IMR-90 (cell line): ENCODE results near the gene NGEF. TPM values are rescaled to one million over a fixed set of nuclear protein-coding genes. Genes with fewer than 3 reads are reported as not detected.

Source experiments
- ATAC-seq: fragments of 200-7000 bp; cut with Tn5 transposase; 2 replicates; pipeline ENCODE4 v1.9.1; 2020; ENCODE audit warnings: low read depth, mild to moderate bottlenecking, moderate library complexity
- BruUV-seq: library from RNA; stranded (reverse); fragments of 400-500 nt; replicated peaks from 2 replicates; lab custom pipeline; 2021; lab: Mats Ljungman, UMichigan
- CTCF ChIA-PET: fragments of 300-600 bp; formaldehyde crosslinking; extraction: SDS; loops from one replicate; lab custom pipeline; 2021; ENCODE audit warnings: antibody characterized with exemption; lab: Yijun Ruan, JAX
- POLR2A ChIA-PET: fragments of 300-600 bp; sonication (Branson Sonifier 250); formaldehyde crosslinking; loops from one replicate; lab custom pipeline; 2022; ENCODE audit warnings: antibody characterized with exemption; ENCODE audit not compliant: unreplicated experiment; lab: Charles Lee
- DNase-seq: peaks from one replicate; pipeline ENCODE4 v3.0.0; 2013
- H2AFZ ChIP-seq: replicated peaks from 2 replicates; pipeline ENCODE3; 2013; ENCODE audit warnings: low read length, mild to moderate bottlenecking; ENCODE audit not compliant: poor library complexity
- H2AK5ac ChIP-seq: 2 replicates; pipeline ENCODE4 v1.6.1; 2013; ENCODE audit warnings: low read depth, low read length, inconsistent platforms
- H2AK9ac ChIP-seq: replicated peaks from 2 replicates; pipeline ENCODE3; 2013; ENCODE audit warnings: mild to moderate bottlenecking, low read depth, low read length, moderate library complexity; ENCODE audit not compliant: poor library complexity
- H2BK120ac ChIP-seq: 2 replicates; pipeline ENCODE4 v1.6.1; 2013; ENCODE audit warnings: low read depth, low read length, inconsistent platforms
- H2BK15ac ChIP-seq: 3 replicates; pipeline ENCODE4 v1.6.1; 2013; ENCODE audit warnings: low read depth, low read length, inconsistent platforms
- H2BK20ac ChIP-seq: 2 replicates; pipeline ENCODE4 v1.6.1; 2013; ENCODE audit warnings: low read depth, mild to moderate bottlenecking, inconsistent platforms, low read length, moderate library complexity
- H2BK5ac ChIP-seq: 2 replicates; pipeline ENCODE4 v1.6.1; 2013; ENCODE audit warnings: mild to moderate bottlenecking, low read depth, low read length, inconsistent platforms; ENCODE audit not compliant: poor library complexity, severe bottlenecking
- H3K14ac ChIP-seq: replicated peaks from 2 replicates; pipeline ENCODE4 v1.6.1; 2013; ENCODE audit warnings: low read depth, low read length, inconsistent platforms
- H3K18ac ChIP-seq: 2 replicates; pipeline ENCODE4 v1.6.1; 2013; ENCODE audit warnings: low read depth, low read length, control low read depth
- H3K23ac ChIP-seq: 2 replicates; pipeline ENCODE4 v1.6.1; 2013; ENCODE audit warnings: low read depth, low read length, inconsistent platforms
- H3K27ac ChIP-seq: 2 replicates; pipeline ENCODE4 v1.5.1; 2013; ENCODE audit warnings: mild to moderate bottlenecking, control low read depth, low read length; ENCODE audit not compliant: insufficient read depth
- H3K27me3 ChIP-seq: 2 replicates; pipeline ENCODE4 v1.6.1; 2013; ENCODE audit warnings: low read length; ENCODE audit not compliant: control insufficient read depth, insufficient read depth
- H3K36me3 ChIP-seq: 2 replicates; pipeline ENCODE4 v1.6.1; 2013; ENCODE audit warnings: low read length, mixed read lengths; ENCODE audit not compliant: control insufficient read depth, insufficient read depth
- H3K4ac ChIP-seq: 2 replicates; pipeline ENCODE4 v1.6.1; 2013; ENCODE audit warnings: low read depth, low read length, inconsistent platforms
- H3K4me1 ChIP-seq: 2 replicates; pipeline ENCODE4 v1.6.1; 2013; ENCODE audit warnings: low read length, mixed read lengths; ENCODE audit not compliant: control insufficient read depth, insufficient read depth
- H3K4me2 ChIP-seq: 2 replicates; pipeline ENCODE4 v1.6.1; 2013; ENCODE audit warnings: low read depth, mild to moderate bottlenecking, control low read depth, low read length, moderate library complexity
- H3K4me3 ChIP-seq: 2 replicates; pipeline ENCODE4 v1.5.1; 2013; ENCODE audit warnings: low read depth, mild to moderate bottlenecking, control low read depth, low read length, moderate library complexity; ENCODE audit not compliant: insufficient read depth
- H3K56ac ChIP-seq: 2 replicates; pipeline ENCODE4 v1.6.1; 2013; ENCODE audit warnings: low read length, inconsistent platforms; ENCODE audit not compliant: insufficient read depth; ENCODE audit errors: extremely low read depth
- H3K79me1 ChIP-seq, 2 experiments: 2 replicates each; pipeline ENCODE4 v1.6.1; 2013; ENCODE audit warnings: low read length in 2 of 2, inconsistent platforms in 1 of 2, low read depth in 1 of 2
- H3K9ac ChIP-seq: 2 replicates; pipeline ENCODE4 v1.6.1; 2013; ENCODE audit warnings: low read depth, low read length, control low read depth
- H3K9me1 ChIP-seq: 2 replicates; pipeline ENCODE4 v1.6.1; 2013; ENCODE audit warnings: low read length, inconsistent platforms; ENCODE audit not compliant: insufficient read depth
- H3K9me3 ChIP-seq: 2 replicates; pipeline ENCODE4 v1.6.1; 2013; ENCODE audit warnings: low read length; ENCODE audit not compliant: control insufficient read depth, insufficient read depth
- H4K20me1 ChIP-seq: 2 replicates; pipeline ENCODE4 v1.6.1; 2013; ENCODE audit warnings: low read length, inconsistent platforms; ENCODE audit not compliant: insufficient read depth
- H4K5ac ChIP-seq: 2 replicates; pipeline ENCODE4 v1.6.1; 2013; ENCODE audit warnings: mild to moderate bottlenecking, low read depth, low read length, control low read depth
- H4K8ac ChIP-seq, 2 experiments: 2 replicates each; pipeline ENCODE4 v1.6.1; 2013; ENCODE audit warnings: low read depth in 2 of 2, low read length in 2 of 2, control low read depth in 1 of 2, inconsistent platforms in 1 of 2
- H4K91ac ChIP-seq: 2 replicates; pipeline ENCODE4 v1.6.1; 2013; ENCODE audit warnings: low read depth, low read length, inconsistent platforms; ENCODE audit not compliant: insufficient read depth
- BHLHE40 ChIP-seq: fragments of 150-350 bp; IDR thresholded peaks from 2 replicates; pipeline ENCODE4 v1.6.1; 2016; ENCODE audit warnings: mild to moderate bottlenecking, low read depth, low read length
- CHD1 ChIP-seq: IDR thresholded peaks from 2 replicates; pipeline ENCODE4 v1.6.1; 2012; ENCODE audit warnings: low read depth, low read length, improper control_type of control experiment
- FOS ChIP-seq: fragments of 150-350 bp; IDR thresholded peaks from 2 replicates; pipeline ENCODE4 v1.6.1; 2016; ENCODE audit warnings: low read depth, low read length
- NFE2L2 ChIP-seq: fragments of 150-350 bp; IDR thresholded peaks from 2 replicates; pipeline ENCODE4 v1.6.1; 2016; ENCODE audit warnings: low read depth, mild to moderate bottlenecking, low read length
- POLR2A ChIP-seq: IDR thresholded peaks from 2 replicates; pipeline ENCODE4 v1.6.1; 2012; ENCODE audit warnings: mild to moderate bottlenecking, low read depth, low read length
- RCOR1 ChIP-seq: IDR thresholded peaks from 2 replicates; pipeline ENCODE4 v1.6.1; 2012; ENCODE audit warnings: mild to moderate bottlenecking, low read length, improper control_type of control experiment; ENCODE audit not compliant: insufficient replicate concordance
- RFX5 ChIP-seq: IDR thresholded peaks from 2 replicates; pipeline ENCODE4 v1.8.0; 2012; ENCODE audit warnings: low read depth, mild to moderate bottlenecking, low read length, moderate library complexity
- SMC3 ChIP-seq: fragments of 150-350 bp; IDR thresholded peaks from 2 replicates; pipeline ENCODE4 v1.6.1; 2016; ENCODE audit warnings: low read depth, mild to moderate bottlenecking, antibody characterized with exemption, low read length, moderate library complexity
- WGBS, 2 experiments: methylation state at CpG; one replicate each; pipeline versions ENCODE4 v1.1.5 to v1.1.7; 2013; ENCODE audit warnings: missing lambda C conversion rate in 2 of 2; ENCODE audit not compliant: insufficient read length in 1 of 2; ENCODE audit errors: extremely low coverage in 2 of 2; 5-methylcytosine and 5-hydroxymethylcytosine counted together
- dilution Hi-C: fragments of 300-500 bp; cut with HindIII; formaldehyde crosslinking; loops from one replicate; pipeline ENCODE4 v1.14.3; 2018; ENCODE audit warnings: low sequenced_read_pairs; ENCODE audit not compliant: unreplicated experiment
- in situ Hi-C: fragments of 300-500 bp; cut with MboI; formaldehyde crosslinking; loops from 3 replicates; pipeline ENCODE4 v1.14.3; 2019; ENCODE audit warnings: low sequenced_read_pairs, inconsistent platforms, mixed read lengths
- intact Hi-C: fragments of 100-400 bp; cut with micrococcal nuclease; formaldehyde crosslinking; loops from 2 replicates; pipeline ENCODE4 v1.10.0; 2022
- polyA plus RNA-seq, 3 experiments: library from polyadenylated mRNA; depleted of rRNA; stranded (reverse); fragments of >200 nt; gene quantifications; 2 replicates each; pipeline ENCODE4 v1.2.3, GENCODE V29; 2012; ENCODE audit warnings: low replicate concordance in 1 of 3
- total RNA-seq: library from RNA; depleted of rRNA; stranded (reverse); fragments of >200 nt; gene quantifications from 2 replicates; pipeline ENCODE4 v1.2.3, GENCODE V29; 2012
- TF ChIP-seq, protein P1 (sequence below): conservative IDR thresholded peaks from 2 replicates; pipeline ENCODE4 v1.5.1; 2012; ENCODE audit warnings: mild to moderate bottlenecking, low read depth, low read length, improper control_type of control experiment
- TF ChIP-seq, protein P2 (sequence below): fragments of 150-350 bp; IDR thresholded peaks from 2 replicates; pipeline ENCODE4 v1.6.1; 2016; ENCODE audit warnings: low read depth, mild to moderate bottlenecking, low read length, moderate library complexity, borderline replicate concordance

Gene NGEF
- total and polyA plus RNA-seq, 2 of the 4 experiments (the other 2 are of a cell fraction) = 1.1 to 1.7 TPM

DNA sequence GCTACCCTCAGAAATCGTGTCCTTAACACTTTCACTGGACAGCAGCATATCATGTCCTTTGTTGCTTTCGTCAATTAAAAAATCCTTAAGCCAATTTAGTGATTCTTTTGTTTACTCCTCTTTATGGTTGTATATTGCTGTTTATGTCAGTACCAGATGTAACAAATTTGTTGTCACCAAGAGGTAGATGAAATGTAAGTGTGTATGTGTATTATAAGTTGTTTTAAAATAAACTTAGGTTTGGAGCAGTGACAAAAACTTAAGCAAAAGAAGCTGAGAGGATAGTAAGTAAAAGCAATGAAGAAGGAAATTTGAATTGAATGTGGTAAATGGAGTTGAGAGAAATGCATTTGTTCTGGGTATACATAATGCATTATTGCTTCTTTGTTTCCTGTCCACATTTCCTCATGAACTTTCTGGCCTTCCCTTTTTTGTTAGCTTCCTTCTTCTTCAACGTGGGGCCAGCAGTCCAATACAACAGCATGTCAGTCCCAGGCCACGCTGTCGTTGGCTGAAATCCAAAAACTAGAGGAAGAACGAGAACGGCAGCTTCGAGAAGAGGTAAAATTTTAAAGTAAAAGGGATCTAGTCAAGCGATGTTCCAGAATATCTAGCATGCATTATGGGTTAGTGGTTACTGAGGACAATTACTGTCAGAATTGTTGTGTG is 173.5 kb downstream of the NGEF start:
- dilution Hi-C loops = no loop called here
- TF ChIP-seq BHLHE40 (no peak), POLR2A (no peak), CHD1 (no peak), FOS (no peak), RFX5 (no peak), RCOR1 (no peak), SMC3 (no peak), NFE2L2 (no peak)
- TF ChIP-seq, protein P1, sequence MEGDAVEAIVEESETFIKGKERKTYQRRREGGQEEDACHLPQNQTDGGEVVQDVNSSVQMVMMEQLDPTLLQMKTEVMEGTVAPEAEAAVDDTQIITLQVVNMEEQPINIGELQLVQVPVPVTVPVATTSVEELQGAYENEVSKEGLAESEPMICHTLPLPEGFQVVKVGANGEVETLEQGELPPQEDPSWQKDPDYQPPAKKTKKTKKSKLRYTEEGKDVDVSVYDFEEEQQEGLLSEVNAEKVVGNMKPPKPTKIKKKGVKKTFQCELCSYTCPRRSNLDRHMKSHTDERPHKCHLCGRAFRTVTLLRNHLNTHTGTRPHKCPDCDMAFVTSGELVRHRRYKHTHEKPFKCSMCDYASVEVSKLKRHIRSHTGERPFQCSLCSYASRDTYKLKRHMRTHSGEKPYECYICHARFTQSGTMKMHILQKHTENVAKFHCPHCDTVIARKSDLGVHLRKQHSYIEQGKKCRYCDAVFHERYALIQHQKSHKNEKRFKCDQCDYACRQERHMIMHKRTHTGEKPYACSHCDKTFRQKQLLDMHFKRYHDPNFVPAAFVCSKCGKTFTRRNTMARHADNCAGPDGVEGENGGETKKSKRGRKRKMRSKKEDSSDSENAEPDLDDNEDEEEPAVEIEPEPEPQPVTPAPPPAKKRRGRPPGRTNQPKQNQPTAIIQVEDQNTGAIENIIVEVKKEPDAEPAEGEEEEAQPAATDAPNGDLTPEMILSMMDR = no peak
- TF ChIP-seq, protein P2, sequence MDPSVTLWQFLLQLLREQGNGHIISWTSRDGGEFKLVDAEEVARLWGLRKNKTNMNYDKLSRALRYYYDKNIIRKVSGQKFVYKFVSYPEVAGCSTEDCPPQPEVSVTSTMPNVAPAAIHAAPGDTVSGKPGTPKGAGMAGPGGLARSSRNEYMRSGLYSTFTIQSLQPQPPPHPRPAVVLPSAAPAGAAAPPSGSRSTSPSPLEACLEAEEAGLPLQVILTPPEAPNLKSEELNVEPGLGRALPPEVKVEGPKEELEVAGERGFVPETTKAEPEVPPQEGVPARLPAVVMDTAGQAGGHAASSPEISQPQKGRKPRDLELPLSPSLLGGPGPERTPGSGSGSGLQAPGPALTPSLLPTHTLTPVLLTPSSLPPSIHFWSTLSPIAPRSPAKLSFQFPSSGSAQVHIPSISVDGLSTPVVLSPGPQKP = no peak
- in situ Hi-C loops = no loop called here
- Histone ChIP-seq H3K4me1 (peaks cover 5% of the 10 kb centered on the region), H3K27ac (no peak overlapping the region), H2AK9ac (no peak overlapping the region), H3K4me3 (no peak overlapping the region), H2BK20ac (no peak overlapping the region), H2BK15ac (no peak overlapping the region), H3K4ac (no peak overlapping the region), H2BK5ac (no peak overlapping the region), H3K56ac (no peak overlapping the region), H4K20me1 (no peaks in the 10 kb centered on the region; the same call in 1 of the 2 replicates), H3K27me3 (no peaks in the 10 kb centered on the region), H3K79me1 (peaks cover 9 to 27% of the 10 kb centered on the region in 2 experiments), H3K4me2 (no peak overlapping the region; the same call in 1 of the 2 replicates), H3K18ac (no peak overlapping the region), H4K5ac (no peak overlapping the region), H3K23ac (no peak overlapping the region), H3K9me3 (no peaks in the 10 kb centered on the region), H3K9ac (no peak overlapping the region), H2BK120ac (no peak overlapping the region), H3K14ac (no peak overlapping the region), H3K36me3 (peaks cover 29% of the 10 kb centered on the region), H3K9me1 (no peaks in the 10 kb centered on the region), H4K91ac (no peak overlapping the region), H4K8ac (no peak overlapping the region), H2AFZ (no peak overlapping the region), H2AK5ac (no peak overlapping the region)
- ATAC-seq (no peak), DNase-seq (no peak)
- WGBS, 2 experiments = 50% methylated on average over 1 of the region's 9 CpGs; no CpG with 5 or more reads in 1 of the 2 experiments
- CTCF ChIA-PET = no interaction called here
- BruUV-seq = no TSS peak
- POLR2A ChIA-PET = no interaction called here
- intact Hi-C loops = no loop called here
